Hepatocyte (in vitro differentiated cells): ENCODE measurements around the gene WTIP. TPM values are rescaled to one million over a fixed set of nuclear protein-coding genes. Genes with fewer than 3 reads are reported as not detected.
A peak's percentile ranks its signal among the peaks of the same experiment; 100 is the strongest.

ENCODE experiments used
- DNase-seq: peaks from one replicate; pipeline ENCODE4 v3.0.0-alpha.2; 2016; ENCODE audit warnings: low spot score
- H2AFZ ChIP-seq: fragments of 200-600 bp; sonication (generic); 2 replicates; pipeline ENCODE4 v1.6.0; 2016; ENCODE audit warnings: antibody characterized with exemption, mild to moderate bottlenecking
- H3K27ac ChIP-seq: fragments of 200-600 bp; sonication (generic); 2 replicates; pipeline ENCODE4 v1.5.1; 2016; ENCODE audit warnings: mild to moderate bottlenecking
- H3K27me3 ChIP-seq: fragments of 200-600 bp; sonication (generic); 2 replicates; pipeline ENCODE4 v1.6.1; 2016
- H3K36me3 ChIP-seq: fragments of 200-600 bp; sonication (generic); replicated peaks from 2 replicates; pipeline ENCODE4 v1.5.1; 2016; ENCODE audit warnings: low read depth; ENCODE audit not compliant: insufficient read depth
- H3K4me1 ChIP-seq: fragments of 200-600 bp; sonication (generic); 2 replicates; pipeline ENCODE4 v1.5.1; 2016; ENCODE audit warnings: mild to moderate bottlenecking, moderate library complexity; ENCODE audit not compliant: insufficient read depth
- H3K4me2 ChIP-seq: fragments of 200-600 bp; sonication (generic); 2 replicates; pipeline ENCODE4 v1.6.0; 2016
- H3K4me3 ChIP-seq: fragments of 200-600 bp; sonication (generic); 2 replicates; pipeline ENCODE4 v1.5.1; 2016; ENCODE audit warnings: mild to moderate bottlenecking
- H3K79me2 ChIP-seq: fragments of 200-600 bp; sonication (generic); 2 replicates; pipeline ENCODE4 v1.6.0; 2017; ENCODE audit warnings: mild to moderate bottlenecking
- H3K9me2 ChIP-seq: fragments of 200-600 bp; sonication (generic); replicated peaks from 2 replicates; pipeline ENCODE4 v1.6.0; 2017; ENCODE audit warnings: mild to moderate bottlenecking; ENCODE audit not compliant: insufficient read depth
- H3K9me3 ChIP-seq: fragments of 200-600 bp; sonication (generic); 2 replicates; pipeline ENCODE4 v1.5.1; 2016; ENCODE audit warnings: low read depth, mild to moderate bottlenecking
- H4K20me1 ChIP-seq: fragments of 200-600 bp; sonication (generic); 2 replicates; pipeline ENCODE4 v1.6.0; 2016; ENCODE audit warnings: mild to moderate bottlenecking; ENCODE audit not compliant: insufficient read depth, poor library complexity, severe bottlenecking
- EZH2 ChIP-seq: fragments of 200-600 bp; sonication (generic); IDR thresholded peaks from 2 replicates; pipeline ENCODE4 v1.6.1; 2016; ENCODE audit warnings: antibody characterized with exemption, mild to moderate bottlenecking, borderline replicate concordance
- EZH2phosphoT487 ChIP-seq: fragments of 200-600 bp; sonication (generic); IDR thresholded peaks from one replicate; pipeline ENCODE4 v1.6.1; 2018; ENCODE audit warnings: antibody characterized with exemption, mild to moderate bottlenecking, low read depth, moderate library complexity; ENCODE audit not compliant: unreplicated experiment, severe bottlenecking
- WGBS: methylation state at CpG from one replicate; pipeline ENCODE4 v1.1.6; 2016; ENCODE audit warnings: low lambda C conversion rate; ENCODE audit errors: missing lambda C conversion rate; 5-methylcytosine and 5-hydroxymethylcytosine counted together
- polyA plus RNA-seq: library from polyadenylated mRNA; unstranded; fragments of >200 nt; fragmentation: Nextera tagmentation; extraction: Ambion mirVana; gene quantifications from 2 replicates; pipeline ENCODE4 v1.2.1, GENCODE V29; 2016
- total RNA-seq: library from RNA; depleted of rRNA; stranded (reverse); fragments of >200 nt; gene quantifications from 2 replicates; pipeline ENCODE4 v1.2.3, GENCODE V29; 2014
- TF ChIP-seq, protein P1 (sequence below): fragments of 200-600 bp; sonication (generic); IDR thresholded peaks from 2 replicates; pipeline ENCODE4 v1.5.1; 2016; ENCODE audit warnings: antibody characterized with exemption, mild to moderate bottlenecking; ENCODE audit not compliant: poor library complexity

Gene WTIP
- total RNA-seq = 21.5 and 29.3 TPM in 2 replicates
- 17.1 and 18.1 TPM in 2 replicates for polyA plus RNA-seq

DNA sequence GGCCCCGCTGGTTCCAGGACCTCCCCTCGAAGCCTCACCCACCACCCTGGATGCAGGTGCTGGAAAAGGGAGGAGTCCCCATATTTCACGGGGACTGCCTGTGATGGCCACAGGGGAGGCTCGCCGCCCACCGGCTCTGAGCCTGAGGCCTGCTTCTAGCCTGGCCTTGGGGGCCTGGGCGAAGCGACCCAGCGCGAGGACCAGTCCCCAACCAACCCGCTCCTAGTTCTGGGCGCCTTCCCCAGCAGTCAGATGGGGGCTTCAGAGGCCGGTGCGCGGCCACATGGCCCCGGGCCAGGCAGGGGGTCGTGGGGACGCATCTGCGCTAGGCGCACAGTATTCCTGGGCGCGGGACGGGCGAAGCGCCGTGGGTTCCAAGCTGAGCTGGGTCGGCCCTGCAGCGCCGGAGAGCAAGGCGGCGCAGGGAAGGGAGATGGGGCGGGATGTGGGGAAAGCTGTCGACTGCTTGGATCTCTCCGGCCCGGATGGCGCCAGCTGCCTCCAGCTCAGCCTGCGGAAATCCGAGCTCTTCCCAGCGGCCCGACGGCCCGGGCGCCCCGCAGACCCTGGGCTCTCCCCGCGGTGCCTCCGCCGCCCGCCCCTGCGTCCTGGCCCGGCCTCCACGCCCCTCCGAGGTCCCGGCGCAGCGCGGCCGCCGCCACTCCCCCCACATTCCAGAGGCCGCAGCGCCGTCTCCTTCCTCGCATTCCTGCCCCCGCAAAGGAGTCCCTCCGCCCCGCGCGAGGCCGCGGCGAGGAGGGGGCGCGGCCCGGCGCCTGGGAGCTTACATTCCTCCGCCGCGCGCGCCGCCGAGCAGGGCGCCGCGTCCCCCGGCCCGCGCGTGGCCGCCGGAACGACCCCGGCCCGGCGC is at the start of gene WTIP:
Gene WTIP (plus strand): TSS at position 788 of the 871 bp plus-strand sequence. CDS start 217 bp downstream, outside the sequence.
- H2AFZ ChIP-seq = peak within 1 kb of the TSS; percentile 89
- peak within 1 kb of the TSS; percentile 65 for H3K4me3 ChIP-seq
- 9% methylated on average over 44 of the region's 95 CpGs for WGBS
- H3K79me2 ChIP-seq = peaks cover 38% of the 10 kb centered on the region
- TF ChIP-seq EZH2phosphoT487 = no peak
- TF ChIP-seq EZH2 = no peak
- TF ChIP-seq, protein P1, sequence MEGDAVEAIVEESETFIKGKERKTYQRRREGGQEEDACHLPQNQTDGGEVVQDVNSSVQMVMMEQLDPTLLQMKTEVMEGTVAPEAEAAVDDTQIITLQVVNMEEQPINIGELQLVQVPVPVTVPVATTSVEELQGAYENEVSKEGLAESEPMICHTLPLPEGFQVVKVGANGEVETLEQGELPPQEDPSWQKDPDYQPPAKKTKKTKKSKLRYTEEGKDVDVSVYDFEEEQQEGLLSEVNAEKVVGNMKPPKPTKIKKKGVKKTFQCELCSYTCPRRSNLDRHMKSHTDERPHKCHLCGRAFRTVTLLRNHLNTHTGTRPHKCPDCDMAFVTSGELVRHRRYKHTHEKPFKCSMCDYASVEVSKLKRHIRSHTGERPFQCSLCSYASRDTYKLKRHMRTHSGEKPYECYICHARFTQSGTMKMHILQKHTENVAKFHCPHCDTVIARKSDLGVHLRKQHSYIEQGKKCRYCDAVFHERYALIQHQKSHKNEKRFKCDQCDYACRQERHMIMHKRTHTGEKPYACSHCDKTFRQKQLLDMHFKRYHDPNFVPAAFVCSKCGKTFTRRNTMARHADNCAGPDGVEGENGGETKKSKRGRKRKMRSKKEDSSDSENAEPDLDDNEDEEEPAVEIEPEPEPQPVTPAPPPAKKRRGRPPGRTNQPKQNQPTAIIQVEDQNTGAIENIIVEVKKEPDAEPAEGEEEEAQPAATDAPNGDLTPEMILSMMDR = no peak
- no peaks in the 10 kb centered on the region for H3K9me3 ChIP-seq
- H3K36me3 ChIP-seq = no peaks in the 10 kb centered on the region
- peak within 1 kb of the TSS; percentile 98 for H3K27ac ChIP-seq
- no peaks in the 10 kb centered on the region for H3K27me3 ChIP-seq
- peak within 1 kb of the TSS; percentile 97 for H3K4me2 ChIP-seq
- no peaks in the 10 kb centered on the region for H3K9me2 ChIP-seq
- peaks cover 32% of the 10 kb centered on the region for H4K20me1 ChIP-seq
- peak; percentile 92 for DNase-seq
- peaks cover 11% of the 10 kb centered on the region for H3K4me1 ChIP-seq

DNA sequence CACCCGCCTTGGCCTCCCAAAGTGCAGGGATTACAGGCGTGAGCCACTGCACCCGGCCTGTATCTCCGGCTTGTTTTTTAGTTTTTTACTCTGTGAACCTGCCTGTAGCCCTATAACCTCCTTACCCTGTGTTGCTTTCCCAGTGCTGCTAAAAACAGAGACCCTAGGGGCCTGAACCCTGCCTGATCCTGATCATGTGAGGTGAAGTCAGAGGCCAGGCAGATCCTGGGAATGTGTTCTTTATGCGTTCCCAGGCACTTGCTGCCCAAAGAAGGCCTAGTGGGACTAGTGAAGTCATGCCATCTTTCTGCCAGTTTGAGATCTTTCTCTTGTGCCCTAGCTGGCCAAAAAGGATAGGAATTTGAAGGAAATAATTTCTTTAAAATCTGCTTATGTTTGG is 48.8 kb upstream of the WTIP start:
- Histone ChIP-seq H3K4me2 (no peak overlapping the region), H4K20me1 (peaks cover 52% of the 10 kb centered on the region), H3K36me3 (no peaks in the 10 kb centered on the region), H3K27me3 (no peaks in the 10 kb centered on the region), H3K27ac (no peak overlapping the region), H2AFZ (no peak overlapping the region), H3K4me1 (peaks cover 18% of the 10 kb centered on the region), H3K79me2 (peaks cover 93% of the 10 kb centered on the region), H3K9me3 (no peaks in the 10 kb centered on the region), H3K4me3 (no peak overlapping the region), H3K9me2 (no peaks in the 10 kb centered on the region)
- WGBS = 92% methylated on average over 5 of the region's 5 CpGs
- no peak for DNase-seq
- TF ChIP-seq EZH2phosphoT487 = no peak
- TF ChIP-seq EZH2 = no peak
- TF ChIP-seq, protein P1 = no peak

DNA sequence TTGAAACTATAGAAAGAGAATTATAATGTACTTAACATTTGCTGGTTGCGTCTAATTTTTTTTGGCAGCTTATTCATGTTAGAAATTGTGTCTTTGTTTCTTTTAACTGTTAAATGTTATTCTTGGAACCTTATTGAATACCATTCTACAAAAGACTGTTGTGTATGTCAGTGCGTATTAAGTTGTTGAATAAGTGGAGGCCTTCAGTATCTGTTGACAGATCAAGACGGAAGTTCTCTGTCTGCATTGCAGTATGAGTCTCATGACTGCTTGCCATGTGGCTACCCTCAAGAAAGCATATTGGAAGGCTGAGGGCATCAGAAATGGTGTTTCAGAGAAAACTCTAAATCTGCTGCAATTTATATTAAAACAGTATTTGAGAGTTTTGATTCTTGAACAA is 44.8 kb upstream of the WTIP start:
- Histone ChIP-seq H3K9me2 (no peaks in the 10 kb centered on the region), H2AFZ (no peak overlapping the region), H3K79me2 (peaks cover 90% of the 10 kb centered on the region), H3K4me1 (no peaks in the 10 kb centered on the region), H3K27me3 (no peaks in the 10 kb centered on the region), H4K20me1 (peaks cover 27% of the 10 kb centered on the region), H3K4me2 (no peak overlapping the region), H3K27ac (no peak overlapping the region), H3K36me3 (no peaks in the 10 kb centered on the region), H3K4me3 (no peak overlapping the region), H3K9me3 (no peaks in the 10 kb centered on the region)
- TF ChIP-seq EZH2 (no peak), EZH2phosphoT487 (no peak)
- TF ChIP-seq, protein P1 = no peak
- WGBS = 98% methylated on average over 3 of the region's 3 CpGs
- no peak for DNase-seq
